Measurements from ENCODE around the gene SSH3.

Gene SSH3

GRCh38 chr11:67345247-67345919 lies 42.1 kb downstream of the SSH3 start:
- no peak for DNase-seq (ENCODE audit: low read depth in 2 of 2)

- DNase-seq (ENCODE audit: low read depth in 2 of 2): no peak
Observed at GRCh38 chr11:67345920-67346819, 42.8 kb downstream of the SSH3 start.

GRCh38 chr11:67347964-67348749 lies 44.8 kb downstream of the SSH3 start:
- DNase-seq (ENCODE audit: low read depth in 2 of 2): peak in 1 of 2 experiments; percentile 59

GRCh38 chr11:67349036-67349435 lies 45.7 kb downstream of the SSH3 start:
- no peak for DNase-seq (ENCODE audit: low read depth in 2 of 2)

GRCh38 chr11:67349457-67349856 lies 46.1 kb downstream of the SSH3 start:
- no peak for DNase-seq (ENCODE audit: low read depth in 2 of 2)

- no peak for DNase-seq (ENCODE audit: low read depth in 2 of 2)
Observed at GRCh38 chr11:67349928-67350465, 46.7 kb downstream of the SSH3 start.

GRCh38 chr11:67351275-67352005 lies 48.1 kb downstream of the SSH3 start:
- no peak for DNase-seq (ENCODE audit: low read depth in 2 of 2)

GRCh38 chr11:67352546-67353316 lies 49.4 kb downstream of the SSH3 start:
- no peak for DNase-seq (ENCODE audit: low read depth in 2 of 2)

- DNase-seq (ENCODE audit: low read depth in 2 of 2): peak; percentile 88
Observed at GRCh38 chr11:67353317-67354074, 50.2 kb downstream of the SSH3 start, which contains the start of gene POLD4. Gene POLD4, minus strand, starts transcription at chr11:67353546. Its CDS starts 147 bp downstream, at chr11:67353399.

GRCh38 chr11:67354075-67355022 lies 51.0 kb downstream of the SSH3 start:
- peak in 1 of 2 experiments; percentile 53 for DNase-seq (ENCODE audit: low read depth in 2 of 2)

- no peak for DNase-seq (ENCODE audit: low read depth in 2 of 2)
Observed at GRCh38 chr11:67355023-67355793, 51.9 kb downstream of the SSH3 start.

GRCh38 chr11:67355794-67356386 lies 52.6 kb downstream of the SSH3 start:
- DNase-seq (ENCODE audit: low read depth in 2 of 2): no peak

GRCh38 chr11:67356387-67356863 lies 53.1 kb downstream of the SSH3 start:
- no peak for DNase-seq (ENCODE audit: low read depth in 2 of 2)

GRCh38 chr11:67356864-67357561 lies 53.7 kb downstream of the SSH3 start:
- DNase-seq (ENCODE audit: low read depth in 2 of 2): no peak

- DNase-seq (ENCODE audit: low read depth in 2 of 2): no peak
Observed at GRCh38 chr11:67357831-67358670, 54.7 kb downstream of the SSH3 start.
